Duodenal mucosa (tissue), 2 donors: Measurements from ENCODE around the gene SLC2A4RG.

Experiments
- H3K27ac ChIP-seq: one replicate; pipeline ENCODE4 v1.7.0; 2013; ENCODE audit warnings: low read depth, low read length
- H3K27me3 ChIP-seq, 2 donors: one replicate each; pipeline ENCODE4 v1.7.0; 2013; ENCODE audit warnings: low read length in 2 of 2, control low read depth in 1 of 2; ENCODE audit not compliant: insufficient read depth in 2 of 2, control insufficient read depth in 1 of 2
- H3K36me3 ChIP-seq, 2 donors: one replicate each; pipeline ENCODE4 v1.7.0; 2013; ENCODE audit warnings: low read length in 2 of 2, control low read depth in 1 of 2; ENCODE audit not compliant: insufficient read depth in 2 of 2, control insufficient read depth in 1 of 2
- H3K4me1 ChIP-seq, 2 donors: one replicate each; pipeline ENCODE4 v1.7.0; 2013; ENCODE audit warnings: low read length in 2 of 2, control low read depth in 1 of 2; ENCODE audit not compliant: insufficient read depth in 2 of 2, control insufficient read depth in 1 of 2
- H3K4me3 ChIP-seq, 2 donors: one replicate each; pipeline ENCODE4 v1.7.0; 2013; ENCODE audit warnings: low read length in 2 of 2, low read depth in 1 of 2
- H3K9ac ChIP-seq, 2 donors: one replicate each; pipeline ENCODE4 v1.7.0; 2013; ENCODE audit warnings: low read length in 2 of 2, low read depth in 1 of 2
- H3K9me3 ChIP-seq, 2 donors: one replicate each; pipeline ENCODE4 v1.7.0; 2013; ENCODE audit warnings: low read length in 2 of 2, control low read depth in 1 of 2; ENCODE audit not compliant: control insufficient read depth in 1 of 2

Gene SLC2A4RG

GRCh38 chr20:63735859-63736718 is 3.5 kb upstream of the SLC2A4RG start, which contains the start of gene LIME1:
LIME1 (plus strand) TSS chr20:63736664; CDS start chr20:63737550, 886 bp downstream.
- no peaks in the 10 kb centered on the region for H3K27me3 ChIP-seq
- H3K36me3 ChIP-seq, result peaks cover 17 to 46% of the 10 kb centered on the region in 2 donors
- peak within 1 kb of the TSS; percentile 51 to 59 for H3K9ac ChIP-seq
- no peaks in the 10 kb centered on the region for H3K9me3 ChIP-seq
- peaks cover 24 to 59% of the 10 kb centered on the region in 2 donors for H3K4me1 ChIP-seq
- H3K4me3 ChIP-seq, result peak within 1 kb of the TSS; percentile 58 to 59
- H3K27ac ChIP-seq, result no peak within 1 kb of the TSS

GRCh38 chr20:63736893-63737694 is 2.5 kb upstream of the SLC2A4RG start:
- no peaks in the 10 kb centered on the region for H3K9me3 ChIP-seq
- peaks cover 17 to 37% of the 10 kb centered on the region in 2 donors for H3K36me3 ChIP-seq
- H3K27me3 ChIP-seq, result no peaks in the 10 kb centered on the region
- peaks cover 24 to 53% of the 10 kb centered on the region in 2 donors for H3K4me1 ChIP-seq
- H3K4me3 ChIP-seq, result peak overlapping the region; percentile 58 to 59
- H3K27ac ChIP-seq, result no peak overlapping the region
- H3K9ac ChIP-seq, result peak overlapping the region; percentile 51 to 59

GRCh38 chr20:63737695-63737944 is 2.0 kb upstream of the SLC2A4RG start:
- H3K36me3 ChIP-seq, result peaks cover 16 to 34% of the 10 kb centered on the region in 2 donors
- H3K9me3 ChIP-seq, result no peaks in the 10 kb centered on the region
- H3K4me3 ChIP-seq, result peak overlapping the region; percentile 58 to 59
- no peaks in the 10 kb centered on the region for H3K27me3 ChIP-seq
- no peak overlapping the region for H3K27ac ChIP-seq
- H3K4me1 ChIP-seq, result peaks cover 24 to 48% of the 10 kb centered on the region in 2 donors
- no peak overlapping the region for H3K9ac ChIP-seq

DNA sequence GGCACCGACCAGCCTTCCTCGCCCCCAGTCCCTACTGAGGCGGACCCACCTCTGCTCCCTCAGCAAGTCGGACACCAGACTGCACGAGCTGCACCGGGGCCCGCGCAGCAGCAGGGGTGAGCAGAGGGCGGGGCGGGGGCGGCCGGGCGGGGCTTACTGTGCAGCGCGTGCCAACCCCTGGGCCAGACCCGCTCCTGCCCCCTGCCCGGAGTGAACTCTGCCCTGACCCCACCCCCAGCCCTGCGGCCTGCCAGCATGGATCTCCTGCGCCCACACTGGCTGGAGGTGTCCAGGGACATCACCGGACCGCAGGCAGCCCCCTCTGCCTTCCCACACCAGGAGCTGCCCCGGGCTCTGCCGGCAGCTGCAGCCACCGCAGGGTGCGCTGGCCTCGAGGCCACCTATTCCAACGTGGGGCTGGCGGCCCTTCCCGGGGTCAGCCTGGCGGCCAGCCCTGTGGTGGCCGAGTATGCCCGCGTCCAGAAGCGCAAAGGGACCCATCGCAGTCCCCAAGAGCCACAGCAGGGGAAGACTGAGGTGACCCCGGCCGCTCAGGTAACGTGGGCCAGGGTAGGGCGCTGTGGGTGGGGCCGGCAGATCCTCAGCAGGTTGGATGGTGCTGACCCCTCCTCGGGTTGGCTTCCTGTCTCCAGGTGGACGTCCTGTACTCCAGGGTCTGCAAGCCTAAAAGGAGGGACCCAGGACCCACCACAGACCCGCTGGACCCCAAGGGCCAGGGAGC is 1.5 kb upstream of the SLC2A4RG start:
- Histone ChIP-seq H3K9ac (peak overlapping the region in 1 of 2 donors; percentile 12), H3K4me1 (peaks cover 24 to 45% of the 10 kb centered on the region in 2 donors), H3K9me3 (no peaks in the 10 kb centered on the region), H3K27ac (no peak overlapping the region), H3K4me3 (peak overlapping the region; percentile 47 to 59), H3K36me3 (peaks cover 11 to 29% of the 10 kb centered on the region in 2 donors), H3K27me3 (no peaks in the 10 kb centered on the region)

DNA sequence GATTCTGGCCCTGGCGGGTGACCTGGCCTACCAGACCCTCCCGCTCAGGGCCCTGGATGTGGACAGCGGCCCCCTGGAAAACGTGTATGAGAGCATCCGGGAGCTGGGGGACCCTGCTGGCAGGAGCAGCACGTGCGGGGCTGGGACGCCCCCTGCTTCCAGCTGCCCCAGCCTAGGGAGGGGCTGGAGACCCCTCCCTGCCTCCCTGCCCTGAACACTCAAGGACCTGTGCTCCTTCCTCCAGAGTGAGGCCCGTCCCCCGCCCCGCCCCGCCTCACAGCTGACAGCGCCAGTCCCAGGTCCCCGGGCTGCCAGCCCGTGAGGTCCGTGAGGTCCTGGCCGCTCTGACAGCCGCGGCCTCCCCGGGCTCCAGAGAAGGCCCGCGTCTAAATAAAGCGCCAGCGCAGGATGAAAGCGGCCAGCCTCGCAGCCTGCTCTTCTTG is 868 bp upstream of the SLC2A4RG start:
- Histone ChIP-seq H3K4me1 (peaks cover 24 to 45% of the 10 kb centered on the region in 2 donors), H3K9ac (no peak overlapping the region), H3K4me3 (peak overlapping the region; percentile 40 to 47), H3K27me3 (no peaks in the 10 kb centered on the region), H3K27ac (peak overlapping the region; percentile 66), H3K9me3 (no peaks in the 10 kb centered on the region), H3K36me3 (peaks cover 6 to 27% of the 10 kb centered on the region in 2 donors)

GRCh38 chr20:63740070-63740626 is 572 bp downstream of the SLC2A4RG start:
- Histone ChIP-seq H3K27me3 (no peaks in the 10 kb centered on the region), H3K36me3 (peaks cover 0 to 13% of the 10 kb centered on the region in 2 donors), H3K4me3 (peak overlapping the region; percentile 62 to 65), H3K27ac (peak overlapping the region; percentile 75), H3K9me3 (no peaks in the 10 kb centered on the region), H3K4me1 (peaks cover 24 to 45% of the 10 kb centered on the region in 2 donors), H3K9ac (peak overlapping the region; percentile 65 to 70)

DNA sequence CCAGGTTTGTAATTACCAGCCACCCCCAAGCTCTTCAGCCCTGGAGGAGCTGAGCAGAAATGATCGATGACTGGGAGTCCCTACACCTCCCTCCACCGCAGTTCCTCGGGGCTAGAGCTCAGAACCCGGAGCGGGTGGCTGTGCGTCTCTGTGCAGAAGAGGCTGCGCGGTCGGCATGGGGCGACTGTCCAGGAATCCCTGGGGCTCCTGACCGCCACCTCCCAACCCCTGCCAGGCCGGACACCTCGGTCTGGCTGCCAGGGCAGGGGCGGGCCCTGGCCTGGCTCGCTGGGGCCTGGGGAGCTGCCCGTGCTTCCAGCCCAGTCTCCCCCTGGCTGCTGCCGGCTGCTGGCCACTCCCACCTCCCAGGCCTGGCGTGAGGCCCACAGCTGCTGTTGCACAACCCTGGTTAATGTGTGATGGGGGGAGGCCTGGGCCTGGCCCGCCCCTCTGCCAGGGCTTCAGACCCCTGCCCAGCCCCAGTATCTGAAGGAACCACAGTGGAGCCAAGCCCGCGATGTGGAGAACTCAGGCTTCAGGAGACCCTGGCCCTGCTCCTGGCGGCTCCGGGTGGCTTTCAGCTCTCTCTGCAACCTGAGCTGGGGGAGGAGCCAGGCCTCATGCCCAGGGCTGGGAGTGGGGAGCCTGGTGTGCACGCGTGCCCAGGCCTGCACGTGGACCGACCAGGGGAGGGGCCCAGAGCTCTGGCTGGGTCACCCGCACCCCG is 1.2 kb downstream of the SLC2A4RG start:
- peak overlapping the region; percentile 75 for H3K27ac ChIP-seq
- H3K4me3 ChIP-seq, result peak overlapping the region; percentile 62 to 65
- no peaks in the 10 kb centered on the region for H3K27me3 ChIP-seq
- peaks cover 21 to 40% of the 10 kb centered on the region in 2 donors for H3K4me1 ChIP-seq
- H3K36me3 ChIP-seq, result peaks cover 0 to 6% of the 10 kb centered on the region in 2 donors
- peak overlapping the region; percentile 65 to 70 for H3K9ac ChIP-seq
- H3K9me3 ChIP-seq, result no peaks in the 10 kb centered on the region

DNA sequence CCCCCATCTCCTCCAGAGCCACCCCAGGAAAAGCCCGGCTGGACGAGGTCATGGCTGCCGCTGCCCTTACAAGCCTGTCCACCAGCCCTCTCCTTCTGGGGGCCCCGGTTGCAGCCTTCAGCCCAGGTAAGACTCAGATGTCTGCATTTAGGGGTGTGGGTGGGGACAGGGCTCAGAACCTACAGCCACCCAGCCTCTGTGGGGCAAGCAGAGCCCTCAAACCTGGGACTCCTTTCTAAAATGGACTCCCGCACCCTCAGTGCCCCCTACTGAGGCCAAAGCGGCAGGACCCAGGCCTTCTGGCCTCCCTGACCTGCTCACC is 1.7 kb downstream of the SLC2A4RG start:
- Histone ChIP-seq H3K36me3 (peaks cover 0 to 4% of the 10 kb centered on the region in 2 donors), H3K9me3 (no peaks in the 10 kb centered on the region), H3K27ac (no peak overlapping the region), H3K4me1 (peaks cover 16 to 35% of the 10 kb centered on the region in 2 donors), H3K4me3 (peak overlapping the region in 1 of 2 donors; percentile 62), H3K27me3 (no peaks in the 10 kb centered on the region), H3K9ac (no peak overlapping the region)

DNA sequence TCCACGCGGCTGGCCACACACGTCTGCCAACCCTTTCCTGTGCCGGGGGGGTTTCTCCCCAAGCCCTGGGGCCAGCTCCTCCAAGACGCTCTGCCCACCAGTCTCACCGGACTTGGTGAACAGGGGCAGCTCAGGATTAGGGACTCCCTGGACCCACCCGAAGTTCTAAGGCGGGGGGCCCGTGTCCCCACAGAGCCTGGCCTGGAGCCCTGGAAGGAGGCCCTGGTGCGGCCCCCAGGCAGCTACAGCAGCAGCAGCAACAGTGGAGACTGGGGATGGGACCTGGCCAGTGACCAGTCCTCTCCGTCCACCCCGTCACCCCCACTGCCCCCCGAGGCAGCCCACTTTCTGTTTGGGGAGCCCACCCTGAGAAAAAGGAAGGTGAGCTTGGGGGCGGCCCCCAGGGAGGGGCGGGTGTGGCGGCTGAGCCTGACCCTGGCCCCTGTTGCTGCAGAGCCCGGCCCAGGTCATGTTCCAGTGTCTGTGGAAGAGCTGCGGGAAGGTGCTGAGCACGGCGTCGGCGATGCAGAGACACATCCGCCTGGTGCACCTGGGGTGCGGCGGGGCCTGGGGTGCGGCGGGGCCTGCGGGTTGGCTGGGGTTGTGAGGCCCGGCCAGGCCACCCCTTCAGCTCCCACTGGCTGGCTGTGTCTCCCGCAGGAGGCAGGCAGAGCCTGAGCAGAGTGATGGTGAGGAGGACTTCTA is 2.3 kb downstream of the SLC2A4RG start:
- no peaks in the 10 kb centered on the region for H3K27me3 ChIP-seq
- H3K9ac ChIP-seq, result no peak overlapping the region
- H3K4me1 ChIP-seq, result peaks cover 13 to 30% of the 10 kb centered on the region in 2 donors
- H3K27ac ChIP-seq, result no peak overlapping the region
- H3K4me3 ChIP-seq, result peak overlapping the region in 1 of 2 donors; percentile 62
- peaks cover 0 to 4% of the 10 kb centered on the region in 2 donors for H3K36me3 ChIP-seq
- no peaks in the 10 kb centered on the region for H3K9me3 ChIP-seq
